GF-D8 (cell line): ENCODE measurements around the gene RIC1.
"Not testable (repeated sequence)": the region's sequence is repeated elsewhere in the genome, so short reads cannot be mapped to it uniquely, and the experiment has no call there.

Experiments
- DNase-seq: peaks from one replicate; lab custom pipeline; 2025; lab: John Stamatoyannopoulos, UW

The RIC1 gene

DNA sequence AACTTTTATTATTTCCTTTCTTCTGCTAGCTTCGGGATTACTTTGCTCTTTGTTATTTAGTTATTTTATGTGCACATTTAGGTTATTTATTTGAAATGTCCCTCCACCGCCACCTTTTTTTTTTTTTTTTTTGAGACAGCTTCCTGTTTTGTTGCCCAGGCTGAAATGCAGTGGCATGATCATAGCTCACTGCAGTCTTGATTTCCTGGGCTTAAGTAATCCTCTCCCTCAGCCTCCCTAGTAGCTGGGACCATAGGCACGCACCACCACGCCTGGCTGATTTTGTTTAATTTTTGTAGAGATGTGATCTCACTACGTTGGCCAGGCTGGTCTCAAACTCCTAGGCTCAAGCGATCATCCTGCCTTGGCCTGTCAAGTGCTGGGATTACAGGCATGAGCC is 38.5 kb downstream of the RIC1 start:
- DNase-seq, result no peak

DNA sequence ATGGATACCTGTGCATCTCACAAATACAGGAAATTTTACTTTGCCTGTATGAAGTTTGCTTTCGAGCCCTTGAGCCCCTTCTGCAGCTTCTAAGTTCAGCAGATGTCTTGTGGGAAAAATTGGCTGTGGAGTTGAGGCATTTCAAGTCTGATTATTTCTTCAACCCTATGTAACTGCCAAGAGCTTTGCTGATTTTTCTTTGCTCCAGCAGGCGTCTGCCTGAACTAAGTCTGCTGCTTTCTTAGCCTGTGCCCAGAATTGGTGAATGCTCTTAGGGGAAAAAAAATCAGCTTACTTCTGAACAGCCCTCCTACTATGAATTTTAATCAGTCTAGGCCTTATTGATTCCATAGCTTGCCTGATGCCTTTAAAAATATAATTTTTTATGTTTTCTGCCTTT is 41.2 kb downstream of the RIC1 start:
- no peak for DNase-seq

DNA sequence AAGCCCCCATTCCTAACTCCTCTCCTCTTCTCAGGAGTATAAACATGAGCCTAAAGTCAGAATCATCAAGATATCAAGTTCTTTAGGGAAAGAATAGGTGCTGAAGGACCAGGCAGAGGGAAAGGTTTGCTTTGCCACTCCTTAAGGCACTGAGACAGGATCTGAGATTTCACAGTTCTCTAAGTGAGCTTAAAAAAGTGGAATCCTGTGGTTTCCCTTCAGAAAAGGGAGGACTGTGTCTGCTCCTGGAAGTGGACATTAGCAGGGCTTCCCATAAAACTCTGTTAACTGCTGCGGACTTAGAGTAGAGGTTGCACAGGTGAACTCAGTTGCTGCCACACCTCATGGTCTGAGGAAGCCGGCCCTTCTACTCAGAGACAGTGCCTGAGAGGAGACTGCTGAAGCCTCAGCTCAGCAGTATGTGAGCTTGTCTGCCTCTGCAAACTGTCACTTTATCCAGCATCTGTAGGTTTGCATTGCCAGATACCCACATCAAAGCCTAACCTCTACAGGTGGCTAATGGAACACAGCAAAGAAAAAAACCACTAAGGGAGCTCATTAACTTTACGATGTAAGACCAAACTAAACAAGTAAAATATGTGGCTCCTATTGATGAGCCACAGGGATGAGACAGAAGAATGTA is 42.9 kb downstream of the RIC1 start:
- DNase-seq, result no peak

DNA sequence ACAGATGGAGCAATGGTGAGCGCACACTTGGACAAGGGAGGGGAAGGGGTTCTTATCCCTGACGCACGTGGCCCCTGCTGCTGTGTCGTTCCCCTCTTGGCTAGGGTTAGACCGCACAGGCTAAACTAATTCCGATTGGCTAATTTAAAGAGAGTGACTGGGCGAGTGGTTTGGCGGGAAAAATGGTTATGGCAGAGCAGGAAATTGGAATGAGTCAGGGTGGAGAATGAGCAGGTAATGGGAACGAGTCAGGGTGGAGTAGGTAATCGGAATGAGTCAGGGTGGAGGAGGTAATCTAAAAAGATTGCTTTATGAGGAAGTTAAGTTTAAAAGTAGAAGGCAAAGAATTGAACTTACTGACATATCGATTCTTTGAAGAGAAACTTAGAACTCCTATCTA is 46.1 kb downstream of the RIC1 start:
- not testable (repeated sequence) for DNase-seq

DNA sequence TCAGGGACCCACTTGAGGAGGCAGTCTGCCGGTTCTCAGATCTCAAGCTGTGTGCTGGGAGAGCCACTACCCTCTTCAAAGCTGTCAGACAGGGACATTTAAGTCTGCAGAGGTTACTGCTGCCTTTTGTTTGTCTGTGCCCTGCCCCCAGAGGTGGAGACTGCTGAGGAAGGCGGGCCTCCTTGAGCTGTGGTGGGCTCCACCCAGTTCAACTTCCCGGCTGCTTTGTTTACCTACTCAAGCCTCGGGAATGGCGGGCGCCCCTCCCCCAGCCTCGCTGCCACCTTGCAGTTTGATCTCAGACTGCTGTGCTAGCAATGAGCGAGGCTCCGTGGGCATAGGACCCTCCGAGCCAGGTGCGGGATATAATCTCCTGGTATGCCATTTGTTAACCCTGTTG is 54.7 kb downstream of the RIC1 start:
- DNase-seq, result not testable (repeated sequence)

DNA sequence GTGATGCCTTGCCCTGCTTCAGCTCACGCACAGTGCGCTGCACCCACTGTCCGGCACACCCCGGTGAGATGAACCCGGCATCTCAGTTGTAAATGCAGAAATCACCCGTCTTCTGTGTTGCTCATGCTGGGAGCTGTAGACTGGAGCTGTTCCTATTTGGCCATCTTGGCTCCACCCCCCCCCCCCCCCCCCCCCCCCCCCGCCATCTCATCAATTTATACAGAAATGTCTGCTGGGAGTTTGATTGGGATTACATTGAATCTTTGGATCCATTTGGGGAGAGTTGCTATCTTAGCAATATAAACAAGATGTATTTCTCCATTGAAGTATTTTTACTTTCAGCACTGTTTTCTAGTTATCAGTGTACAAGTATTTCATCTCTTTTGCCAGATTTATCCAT is 55.2 kb downstream of the RIC1 start:
- no peak for DNase-seq

DNA sequence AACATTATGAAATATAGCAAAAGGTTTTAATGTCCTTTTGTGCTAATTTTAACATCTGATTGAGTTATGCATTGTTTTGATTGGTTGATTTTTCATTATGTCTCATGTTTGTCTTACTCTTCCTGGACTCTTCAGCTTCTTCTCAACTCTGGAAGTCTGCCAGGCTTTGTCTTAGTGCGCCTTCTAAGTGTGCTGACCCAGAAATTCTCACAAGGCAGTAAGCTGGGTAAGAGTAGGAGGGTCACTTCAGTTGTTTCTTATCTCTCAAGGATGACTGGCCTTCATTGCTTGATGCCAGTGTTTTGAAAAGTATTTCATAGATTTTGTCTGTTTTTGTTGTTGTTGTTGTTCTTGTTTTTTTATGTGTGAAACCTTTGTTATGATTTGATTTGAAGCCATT is 59.2 kb downstream of the RIC1 start:
- DNase-seq, result no peak

DNA sequence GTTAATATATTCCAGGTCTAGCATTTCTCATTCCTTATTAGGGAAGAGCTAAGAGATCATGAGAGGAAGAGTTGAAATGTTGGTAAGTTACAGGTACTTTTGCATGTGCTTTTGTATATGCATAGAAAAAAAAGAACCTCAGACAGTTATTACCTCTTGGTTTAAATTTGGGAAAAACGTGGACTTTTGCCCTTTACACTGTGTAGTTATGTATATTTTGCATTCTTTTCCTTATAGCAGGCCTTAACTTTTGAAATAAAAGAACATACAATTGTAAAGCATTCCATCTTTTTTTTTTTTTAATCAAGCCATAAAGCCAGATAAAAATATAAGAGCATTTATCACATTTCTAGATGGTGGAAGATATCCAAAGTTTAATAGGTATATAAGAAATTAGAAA is 61.4 kb downstream of the RIC1 start:
- no peak for DNase-seq

DNA sequence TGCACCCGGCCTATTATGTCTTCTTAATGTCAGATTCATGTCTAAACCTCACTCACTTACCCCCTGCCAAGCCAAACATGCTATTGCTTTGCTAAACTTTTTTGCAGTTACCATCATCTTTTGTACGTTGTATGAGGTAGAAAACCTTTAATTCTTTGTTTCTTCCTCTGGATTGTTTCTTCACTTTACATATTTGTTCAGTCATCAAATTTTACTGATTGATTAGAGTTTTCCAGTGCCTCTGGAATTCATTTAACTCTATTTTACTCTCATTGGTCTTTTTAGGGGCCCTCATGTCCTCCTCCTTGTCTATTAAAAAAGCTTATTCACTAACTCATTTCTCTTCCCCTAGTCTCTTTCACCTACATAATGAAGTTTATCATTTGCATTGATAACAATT is 67.0 kb downstream of the RIC1 start:
- no peak for DNase-seq

DNA sequence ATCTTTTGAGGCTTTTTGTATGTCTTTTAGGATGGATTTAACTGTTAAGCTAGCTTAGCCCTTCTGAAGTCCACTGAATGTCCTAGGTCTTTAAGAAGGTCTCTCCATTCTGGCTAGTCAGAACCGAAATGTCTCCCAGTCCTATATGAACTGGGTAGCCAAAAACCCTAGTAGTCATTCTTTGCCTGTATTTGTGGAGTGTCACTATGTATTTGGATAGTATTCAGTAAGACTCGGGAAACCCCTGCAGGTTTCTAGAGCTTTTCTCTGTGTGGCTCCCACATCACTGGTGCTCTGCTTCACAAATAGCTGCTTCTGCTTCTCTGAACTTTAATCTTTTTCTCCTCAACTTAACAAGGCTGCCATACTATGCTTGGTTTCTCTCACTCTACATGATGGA is 68.0 kb downstream of the RIC1 start:
- no peak for DNase-seq

DNA sequence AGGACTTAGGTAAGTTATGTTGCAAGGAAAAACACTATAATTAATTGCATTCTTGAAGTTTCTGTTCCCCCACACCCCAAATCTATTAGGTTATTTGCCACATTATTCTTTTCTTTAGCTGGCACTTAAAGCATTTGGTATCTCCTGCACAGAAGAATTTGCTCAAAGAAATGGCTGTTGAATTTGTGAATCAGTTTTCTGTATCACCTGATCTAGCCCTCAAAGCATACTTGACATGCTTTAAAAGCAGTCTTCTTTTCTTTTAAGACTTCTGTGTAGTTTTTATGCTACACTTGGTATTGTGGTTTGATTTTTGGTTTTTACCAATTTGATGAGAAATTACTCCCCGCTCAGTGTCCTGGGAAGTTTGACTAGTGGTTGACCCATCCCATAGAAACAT is 69.1 kb downstream of the RIC1 start:
- DNase-seq, result no peak

DNA sequence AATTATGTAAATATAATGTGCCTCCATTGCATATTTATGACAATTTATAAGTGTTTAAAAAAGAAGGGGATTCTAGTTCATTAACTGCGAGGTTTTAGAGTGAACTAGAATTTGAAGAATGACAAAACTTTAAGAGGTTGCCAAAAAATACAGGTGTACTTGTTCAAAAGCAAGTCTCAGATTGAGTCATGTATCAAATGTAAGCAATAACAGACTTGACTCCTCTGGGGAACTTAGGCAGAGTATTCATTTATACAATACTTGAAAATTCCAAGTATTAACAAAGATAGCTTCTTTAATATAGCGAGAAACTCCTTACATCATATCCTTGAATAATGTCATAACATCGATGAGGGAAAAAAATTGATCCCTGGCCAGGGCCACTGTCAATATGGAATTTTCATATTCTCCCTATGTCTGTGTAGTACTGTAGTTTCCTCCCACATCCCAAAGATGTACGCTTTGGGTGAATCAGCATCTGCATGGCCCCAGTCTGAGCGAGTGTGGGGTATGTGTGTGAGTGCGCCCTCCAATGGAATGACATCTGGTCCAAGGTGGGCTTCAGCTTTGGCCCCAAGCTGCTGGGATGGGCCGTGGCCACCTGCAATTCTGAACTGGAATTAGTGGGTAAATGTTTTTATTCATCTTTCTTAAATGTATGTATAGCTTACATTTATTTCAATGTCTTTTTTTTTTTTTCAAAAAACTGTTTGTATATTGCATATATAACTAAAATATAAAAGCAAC is 70.1 kb downstream of the RIC1 start:
- no peak for DNase-seq

DNA sequence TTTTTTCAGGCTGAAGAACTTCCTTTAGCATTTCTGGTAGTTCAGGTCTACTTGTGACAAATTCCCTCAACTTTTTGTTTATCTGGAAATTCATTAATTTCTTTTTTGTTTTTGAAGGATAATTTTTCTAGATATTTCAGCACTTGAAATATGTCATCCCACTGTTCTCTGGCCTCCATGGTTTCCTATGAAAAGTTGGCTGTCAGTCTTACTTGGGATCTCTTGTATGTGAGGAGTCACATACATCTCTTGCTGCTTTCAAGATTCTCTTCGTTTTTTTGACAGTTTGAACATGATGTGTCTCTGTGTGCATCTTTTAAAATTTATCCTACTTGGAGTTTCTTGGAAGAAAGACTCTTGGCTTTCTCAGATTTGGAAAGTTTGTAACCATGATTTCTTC is 79.5 kb downstream of the RIC1 start:
- no peak for DNase-seq

DNA sequence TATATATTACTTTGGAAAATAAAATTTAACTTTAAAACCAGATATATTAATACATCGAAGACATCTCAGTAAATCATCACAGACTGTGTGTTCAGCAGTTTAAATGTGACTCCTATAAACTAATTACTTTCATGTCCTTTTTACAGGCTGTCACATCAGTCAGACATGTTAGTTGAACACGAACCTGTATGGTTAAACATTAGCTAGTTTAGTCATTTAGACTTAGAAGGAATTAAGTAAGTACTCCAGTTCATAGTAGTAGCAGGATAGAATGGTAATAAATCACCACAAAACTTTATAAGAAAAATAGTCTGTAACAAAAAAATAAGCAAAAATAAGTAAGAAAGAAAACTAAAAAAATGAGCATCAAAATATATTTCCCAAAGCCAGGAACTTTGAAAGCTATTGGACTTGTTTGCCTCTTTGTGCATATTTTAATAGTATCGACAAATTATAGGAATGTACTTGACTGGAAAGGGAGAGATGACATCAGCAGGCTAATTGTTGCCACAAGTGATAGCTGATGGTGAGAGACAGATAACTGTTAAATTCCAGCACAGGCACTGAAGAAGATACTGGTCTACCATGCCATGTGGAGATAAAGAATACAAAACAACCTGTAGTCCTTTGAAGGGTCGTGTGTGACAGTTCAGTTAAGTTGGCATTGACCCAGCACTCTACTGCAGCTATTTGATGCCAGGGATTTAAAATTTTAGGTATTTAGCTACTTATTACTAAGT is 83.9 kb downstream of the RIC1 start:
- no peak for DNase-seq

DNA sequence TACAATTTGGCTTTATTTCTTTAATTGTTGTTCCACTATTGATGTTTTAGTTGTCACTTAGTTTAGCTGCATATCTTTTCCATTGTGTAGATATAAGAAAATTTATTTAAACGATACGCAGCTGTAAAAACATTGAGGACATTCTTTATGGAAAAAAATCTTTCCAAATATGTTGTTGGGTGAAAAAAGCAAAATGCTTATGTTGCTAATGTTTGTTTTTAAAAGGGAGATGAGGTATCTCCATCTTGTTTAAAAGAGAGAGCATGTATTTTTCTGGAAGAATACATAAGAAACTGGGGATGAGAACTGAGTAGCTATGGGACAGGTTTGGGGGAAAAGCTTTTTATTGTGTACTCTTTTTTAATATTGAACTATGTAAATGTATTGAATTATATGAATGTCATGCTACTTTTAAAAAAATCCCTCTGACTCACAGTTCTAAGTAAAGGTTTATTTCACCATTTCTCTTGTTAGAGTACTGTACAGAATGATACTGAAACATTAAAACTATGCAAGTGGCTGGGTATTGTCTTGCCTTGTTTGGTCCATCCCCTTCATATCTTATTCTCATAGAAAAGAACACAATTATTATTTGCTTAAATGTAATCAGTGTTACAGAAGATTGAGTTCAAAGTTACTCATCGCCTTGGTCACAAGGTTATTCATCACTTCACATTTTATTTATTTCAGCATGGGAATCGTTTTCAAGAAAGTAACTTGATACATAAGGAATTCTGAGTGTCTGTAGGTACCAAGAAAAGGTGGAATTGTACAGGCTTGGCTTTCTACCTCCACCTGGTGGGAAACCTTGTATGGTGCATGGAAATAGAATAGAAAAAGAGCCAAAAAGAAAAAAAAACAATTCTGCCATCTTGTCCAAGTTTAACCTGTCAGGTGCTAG is 85.8 kb downstream of the RIC1 start:
- no peak for DNase-seq

DNA sequence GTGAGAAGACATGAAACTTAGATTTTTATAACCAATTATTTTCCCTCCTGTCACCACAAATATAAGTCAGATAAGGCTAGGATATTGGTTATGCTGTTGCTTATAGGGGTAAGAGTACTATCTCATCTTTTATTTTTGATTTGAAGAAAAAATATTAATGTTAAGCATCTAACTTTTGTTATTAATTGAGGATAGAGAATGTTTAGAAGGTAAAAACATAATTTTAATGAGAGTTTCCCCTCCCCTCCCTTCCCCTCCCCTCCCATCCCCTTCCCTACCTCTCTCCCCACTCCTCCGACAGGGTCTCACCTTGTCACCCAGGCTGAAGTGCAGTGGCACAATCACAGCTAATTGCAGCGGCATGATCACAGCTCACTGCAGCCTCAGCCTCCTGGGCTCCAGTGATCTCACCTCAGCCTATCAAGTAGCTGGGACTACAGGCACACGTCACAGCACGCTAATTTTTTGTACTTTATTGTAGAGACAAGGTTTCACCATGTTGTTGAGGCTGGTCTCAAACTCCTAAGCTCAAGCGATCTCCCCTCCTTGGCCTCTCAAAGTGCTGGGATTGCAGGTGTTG is 86.7 kb downstream of the RIC1 start:
- no peak for DNase-seq

DNA sequence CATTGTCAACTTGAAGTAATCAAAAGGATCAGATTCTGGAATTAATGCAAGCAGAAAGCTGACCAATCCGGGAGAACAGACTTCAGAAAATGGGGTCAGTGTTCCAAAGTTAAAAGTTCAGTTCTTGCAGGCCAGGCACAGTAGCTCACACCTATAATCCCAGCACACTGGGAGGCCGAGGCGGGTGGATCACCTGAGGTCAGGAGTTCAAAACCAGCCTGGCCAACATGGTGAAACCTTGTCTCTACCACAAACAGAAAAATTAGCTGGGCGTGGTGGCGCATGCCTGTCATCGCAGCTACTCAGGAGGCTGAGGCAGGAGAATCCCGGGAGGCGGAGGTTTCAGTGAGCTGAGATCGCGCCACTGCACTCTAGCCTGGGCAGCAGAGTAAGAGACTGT is 88.5 kb downstream of the RIC1 start:
- DNase-seq, result not testable (repeated sequence)

DNA sequence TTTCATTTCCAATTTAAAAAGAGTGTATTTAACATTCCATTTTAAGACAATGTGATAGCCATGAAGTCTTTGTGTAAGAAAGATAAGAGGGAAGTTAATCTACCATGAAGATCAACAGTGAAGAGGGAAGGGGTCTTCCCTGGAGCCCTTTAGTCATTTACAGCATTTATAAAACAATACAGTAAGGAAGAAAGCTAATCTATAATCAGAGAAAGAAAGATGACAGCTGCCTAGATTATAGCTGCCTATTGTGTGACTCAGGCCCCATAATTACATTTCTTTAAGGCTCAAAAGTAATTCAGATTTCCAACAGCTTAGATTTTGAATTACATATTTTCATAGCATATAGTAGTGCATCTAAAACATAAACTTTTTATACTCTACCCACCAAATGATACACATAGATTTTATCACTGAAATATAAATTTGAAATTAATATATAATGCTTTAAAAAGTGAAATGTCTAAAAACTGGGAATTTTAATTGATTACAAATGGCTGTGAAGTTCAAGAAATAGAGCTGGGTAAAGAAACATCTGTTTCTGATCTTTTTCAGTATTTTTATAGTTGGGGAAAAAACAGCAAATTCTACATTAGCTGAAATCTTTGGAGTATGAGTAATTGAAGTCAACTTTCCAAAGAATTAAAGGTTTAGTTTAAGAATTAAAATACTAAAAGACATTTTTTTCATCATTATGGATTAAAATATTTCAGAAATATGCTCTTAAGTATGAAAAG is 89.6 kb downstream of the RIC1 start:
- DNase-seq, result no peak

DNA sequence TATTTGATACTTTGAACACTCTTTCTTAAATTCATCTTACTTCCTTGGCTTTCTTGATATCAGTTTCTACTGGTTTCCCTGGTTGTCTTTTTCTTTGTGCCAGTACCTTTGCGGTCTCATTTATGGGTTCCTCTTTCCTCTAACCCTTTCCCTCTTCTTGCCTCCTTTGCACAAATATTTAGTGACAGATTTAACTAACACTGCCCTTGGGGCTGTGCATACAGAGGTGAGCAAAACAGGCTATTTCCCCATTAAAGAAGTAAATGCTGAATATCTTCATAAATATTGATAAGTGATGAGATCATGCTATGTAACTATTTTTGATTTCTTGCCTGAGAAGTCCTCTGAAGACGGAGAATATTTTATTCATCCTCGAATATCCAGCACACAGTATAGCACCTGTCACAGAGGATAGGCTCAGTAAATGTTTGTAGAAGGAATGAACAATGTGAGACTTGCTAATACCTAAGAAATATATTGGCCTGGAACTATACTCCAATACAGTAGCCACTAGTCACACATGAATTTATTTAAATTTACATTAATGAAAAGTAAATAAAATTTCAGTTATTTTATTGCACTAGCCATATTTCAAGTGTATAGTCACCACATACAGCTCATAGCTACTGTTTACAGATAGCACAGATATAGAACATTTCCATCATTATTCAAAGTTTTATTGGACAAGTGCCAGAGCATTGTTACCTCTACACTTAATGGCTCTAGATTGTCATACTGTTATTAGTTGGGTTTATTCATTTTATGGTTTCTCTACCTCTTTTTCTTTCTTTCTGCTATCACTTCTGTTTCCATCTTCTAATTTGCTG is 90.4 kb downstream of the RIC1 start:
- no peak for DNase-seq

DNA sequence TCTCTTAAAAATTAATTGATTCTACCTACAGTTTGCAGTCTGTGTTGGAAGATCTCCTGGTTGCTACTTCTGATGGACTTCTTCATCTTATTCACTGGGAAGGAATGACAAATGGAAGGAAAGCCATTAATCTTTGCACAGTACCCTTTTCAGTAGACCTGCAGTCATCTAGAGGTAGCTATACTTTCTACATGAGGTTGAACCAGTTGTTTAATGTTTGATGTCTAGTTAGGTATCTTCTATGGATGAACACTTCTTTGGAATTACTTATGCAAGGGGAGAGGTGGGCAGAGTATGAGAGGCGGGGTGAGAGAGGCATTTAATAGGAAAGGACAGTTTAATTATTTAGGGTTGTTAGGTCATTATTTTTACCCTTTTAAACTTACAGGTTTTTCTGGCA is 91.2 kb downstream of the RIC1 start:
- DNase-seq, result no peak
